ENCODE data around the gene ZFP36L1.

The ZFP36L1 gene

DNA sequence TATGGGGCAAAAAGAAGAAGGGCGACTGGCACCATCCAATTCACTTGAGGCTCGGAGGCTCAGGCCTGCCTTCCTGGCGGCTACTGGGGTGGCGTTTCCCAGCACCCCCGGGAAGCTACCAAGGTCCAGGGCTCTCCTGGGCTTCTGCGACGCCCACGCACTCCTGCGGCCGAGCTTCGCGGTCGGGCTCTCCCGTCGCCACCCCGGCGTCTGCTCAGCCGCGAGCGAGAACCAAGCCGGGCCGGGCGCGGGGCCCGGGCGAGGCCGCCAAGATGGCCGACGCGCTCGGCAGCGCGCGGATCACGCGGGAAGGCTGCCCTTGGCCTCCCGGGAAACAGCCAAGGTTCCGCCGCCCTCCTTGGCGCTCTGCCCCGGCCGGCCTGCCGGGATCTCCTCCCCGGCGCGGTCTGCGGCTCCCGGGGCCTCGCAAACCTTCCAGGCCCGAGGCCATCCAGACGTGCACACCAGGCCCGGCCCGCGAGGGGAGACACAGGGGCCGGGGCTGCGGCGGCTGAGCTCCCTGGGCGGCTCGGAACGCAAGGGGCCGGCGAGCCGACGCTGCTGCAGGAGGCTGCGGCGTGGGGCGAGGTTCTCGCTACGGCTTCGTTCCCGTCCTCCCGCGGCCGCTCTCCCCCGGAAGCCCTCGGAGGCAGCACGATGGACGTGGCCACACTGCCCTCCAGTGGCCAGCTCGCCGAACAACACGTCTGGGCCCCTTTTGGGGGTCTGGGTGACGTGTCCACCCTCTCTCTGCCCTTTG lies 23.5 kb upstream of the ZFP36L1 start:
- DNase-seq (ENCODE audit: low read depth, low spot score), result peak; percentile 84

DNA sequence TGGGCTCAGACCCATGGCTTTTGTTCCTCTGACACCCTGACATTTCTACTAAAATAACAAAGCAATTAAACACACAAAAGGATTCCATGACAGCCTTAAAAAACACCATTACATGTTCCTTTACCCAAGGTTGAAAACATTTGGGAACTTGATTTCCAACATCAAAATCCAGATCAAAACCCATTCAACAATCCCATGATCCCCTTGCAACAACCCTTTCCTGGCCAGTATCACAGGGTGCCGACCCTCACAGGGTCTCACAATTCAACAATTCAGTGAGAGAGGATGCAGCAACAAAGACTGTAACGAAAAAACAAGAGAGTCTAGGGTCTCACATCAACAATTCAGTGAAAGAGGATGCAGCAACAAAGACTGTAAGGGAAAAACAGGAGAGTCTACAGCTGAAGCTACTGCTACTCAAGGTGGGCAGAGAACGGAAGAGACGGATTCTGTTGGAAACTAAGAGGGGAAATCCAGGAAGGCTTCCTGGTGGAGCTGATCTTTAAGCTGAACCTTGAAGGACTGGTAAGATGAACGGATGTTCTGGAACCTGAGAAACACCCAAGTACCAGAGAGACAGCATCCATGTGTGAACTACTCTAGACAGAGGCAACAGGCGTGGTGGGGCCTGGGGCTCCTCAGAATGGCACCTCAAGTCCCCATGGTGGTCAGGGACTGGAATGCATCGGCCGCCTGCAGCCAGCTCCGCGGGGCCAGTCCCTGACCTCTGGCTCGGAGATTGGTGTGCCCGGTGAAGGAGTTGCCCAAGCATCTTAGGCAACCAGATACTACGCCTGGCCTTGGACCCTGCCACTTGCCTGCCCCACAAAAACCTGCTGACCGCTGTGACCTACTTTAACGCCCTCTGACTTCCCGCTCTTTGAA lies 22.7 kb upstream of the ZFP36L1 start:
- DNase-seq (ENCODE audit: low read depth, low spot score), result no peak

DNA sequence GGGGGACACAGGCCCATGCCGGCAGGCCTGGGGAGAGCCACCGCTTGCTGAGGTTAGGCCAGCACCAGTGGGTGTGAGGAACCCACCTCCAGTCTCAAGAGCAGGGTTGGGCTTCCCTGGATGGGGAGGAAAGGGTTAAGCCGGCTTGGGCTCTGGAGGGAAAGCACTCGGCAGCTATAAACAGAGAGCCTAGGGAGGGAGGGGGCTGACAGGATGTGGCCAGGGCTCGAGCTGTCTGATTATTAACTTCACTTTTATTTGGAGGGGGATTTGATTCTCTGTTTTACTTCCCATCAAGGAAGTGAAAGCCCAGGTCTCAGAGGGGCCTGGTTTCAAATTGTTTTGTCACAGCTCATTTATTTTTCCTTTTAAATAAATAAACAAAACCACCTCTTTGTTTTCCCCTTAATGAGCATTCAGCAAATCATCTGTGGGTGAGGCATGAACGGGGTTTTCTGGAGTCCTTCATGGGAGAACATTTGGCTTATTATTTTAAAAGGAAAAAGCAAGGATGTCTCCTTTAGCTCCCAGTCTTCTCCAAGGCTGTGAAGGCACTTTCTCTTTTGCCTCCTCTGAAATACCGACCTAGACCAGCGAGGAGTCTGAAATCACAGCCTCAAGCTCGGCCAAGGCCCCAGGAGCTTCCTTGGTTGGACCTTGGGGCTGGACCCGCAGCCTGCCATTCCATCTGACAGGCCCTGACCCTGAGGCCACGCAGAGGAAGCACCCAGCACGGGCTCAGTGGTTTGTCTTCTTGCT lies 21.9 kb upstream of the ZFP36L1 start:
- DNase-seq (ENCODE audit: low read depth, low spot score), result no peak

DNA sequence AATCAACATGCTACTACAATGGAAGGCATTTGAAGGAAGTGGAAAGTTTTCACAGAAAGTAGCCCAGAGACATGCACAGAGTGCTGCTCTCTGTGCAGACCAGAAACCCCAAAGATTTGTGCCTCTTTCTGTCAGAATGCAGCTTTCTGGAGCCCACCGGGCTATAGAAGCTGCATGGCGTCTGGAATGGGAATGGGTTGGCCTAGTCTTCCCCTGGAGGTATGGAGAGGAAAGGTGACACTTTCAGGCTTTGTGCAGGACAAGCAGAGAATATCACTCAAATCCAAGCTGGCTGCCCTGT lies 21.3 kb upstream of the ZFP36L1 start:
- no peak for DNase-seq (ENCODE audit: low read depth, low spot score)

DNA sequence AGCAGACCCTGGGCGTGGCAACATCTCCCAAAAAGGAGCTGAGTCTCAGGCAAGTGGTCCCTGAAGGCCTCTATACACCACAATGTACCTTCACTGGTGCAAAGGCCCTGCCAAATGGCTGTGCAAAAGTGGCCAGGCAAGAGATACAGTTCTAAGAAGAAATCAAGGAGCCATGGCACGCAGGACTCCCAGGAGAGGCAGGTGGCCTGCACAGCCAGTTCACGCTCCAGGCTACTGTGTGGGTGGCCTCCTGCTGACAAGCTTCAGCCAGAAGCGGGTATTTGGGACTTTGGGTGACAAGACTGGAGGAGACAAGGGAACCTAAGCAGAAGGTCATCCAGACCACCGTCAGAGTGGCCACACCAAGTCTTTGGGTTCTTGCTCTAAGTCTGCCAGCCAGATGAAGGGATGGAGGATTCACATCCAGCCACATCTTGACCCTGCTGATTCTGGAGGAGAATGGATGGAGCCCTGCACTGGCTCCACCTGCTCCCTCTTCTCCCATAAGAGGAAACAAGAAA lies 20.5 kb upstream of the ZFP36L1 start:
- DNase-seq (ENCODE audit: low read depth, low spot score), result no peak

DNA sequence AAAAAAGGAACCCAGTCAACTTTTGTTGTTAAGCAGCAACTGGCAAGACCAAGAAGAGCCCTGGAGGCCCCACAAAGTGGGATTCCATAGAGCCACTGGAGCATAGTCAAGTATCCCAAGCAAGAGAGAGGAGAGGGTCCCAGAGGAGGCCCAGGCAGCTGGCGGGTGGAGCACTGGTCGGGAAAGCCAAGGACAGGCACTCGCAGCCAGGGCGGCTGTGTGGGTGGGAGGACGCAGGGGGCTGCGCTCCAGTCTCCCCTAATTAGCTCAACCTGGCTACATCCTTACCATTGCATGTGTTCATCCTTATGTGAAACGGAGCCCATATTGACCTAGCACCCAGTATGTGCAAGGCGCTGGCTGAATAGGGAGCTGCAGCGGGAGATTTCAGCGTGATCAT lies 18.3 kb upstream of the ZFP36L1 start:
- no peak for DNase-seq (ENCODE audit: low read depth, low spot score)

DNA sequence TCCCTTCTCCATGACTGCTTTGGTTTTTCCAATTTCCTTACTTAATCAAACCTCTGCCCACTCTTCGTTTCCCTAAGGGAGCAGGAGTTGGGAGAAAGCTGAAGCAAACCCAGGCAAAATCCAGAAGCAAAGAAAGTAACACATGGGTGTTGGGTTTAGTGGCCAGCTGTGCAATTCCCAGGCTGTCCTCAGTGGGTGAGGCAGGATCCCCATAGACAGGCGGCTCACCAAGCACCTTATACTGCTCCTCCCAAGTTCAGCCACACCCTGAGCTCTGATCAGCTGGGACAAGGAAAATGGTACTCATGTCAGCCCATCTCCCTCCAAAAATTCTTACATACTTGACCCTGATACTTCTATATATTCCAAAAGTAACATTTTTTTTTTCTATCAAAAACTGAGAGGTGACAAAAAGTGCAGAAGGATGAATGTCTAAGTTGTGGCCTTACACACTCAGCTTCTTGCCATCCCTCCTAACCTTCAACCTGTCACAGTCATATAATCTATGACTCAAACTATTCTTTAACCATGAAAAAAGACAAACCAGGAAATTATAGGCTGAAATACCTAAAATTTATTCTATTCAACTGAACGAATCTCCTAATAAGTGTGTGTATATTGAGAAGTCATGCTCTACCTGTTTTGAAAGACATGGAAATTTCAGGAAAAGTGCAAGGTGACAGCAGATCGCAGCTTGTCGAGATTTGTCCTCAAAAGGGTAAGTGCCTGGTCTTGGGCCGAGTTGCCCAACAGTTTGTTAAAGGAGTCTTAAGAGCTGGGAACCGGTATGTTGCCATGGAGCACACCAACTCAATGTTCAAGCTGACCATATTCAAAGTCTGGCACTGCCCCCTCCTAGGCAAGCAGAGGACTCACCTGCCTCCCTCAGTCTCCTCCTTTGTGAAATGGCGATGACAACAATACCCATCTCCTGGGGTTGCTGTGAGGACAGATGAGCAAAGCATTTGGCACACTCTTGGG lies 17.6 kb upstream of the ZFP36L1 start:
- no peak for DNase-seq (ENCODE audit: low read depth, low spot score)

DNA sequence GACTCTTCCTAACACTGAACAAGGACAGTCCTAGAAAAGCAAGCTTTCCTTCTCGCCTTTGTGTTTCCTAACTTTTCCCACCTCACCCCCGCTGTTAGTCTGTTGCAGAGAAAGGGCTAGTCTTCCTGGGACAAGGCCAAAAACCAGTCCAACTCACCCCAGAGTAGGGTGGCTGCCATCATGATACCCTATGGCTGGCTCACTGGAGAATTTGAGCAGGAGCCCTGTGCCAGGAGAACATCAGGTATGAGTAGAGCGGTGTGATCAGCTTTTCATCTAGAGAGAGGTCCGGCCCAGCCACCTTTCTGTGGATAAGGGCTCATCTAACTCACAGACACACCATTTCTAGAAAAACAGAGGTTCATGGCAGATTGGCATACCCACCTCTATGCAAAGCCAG lies 16.7 kb upstream of the ZFP36L1 start:
- DNase-seq (ENCODE audit: low read depth, low spot score), result no peak

DNA sequence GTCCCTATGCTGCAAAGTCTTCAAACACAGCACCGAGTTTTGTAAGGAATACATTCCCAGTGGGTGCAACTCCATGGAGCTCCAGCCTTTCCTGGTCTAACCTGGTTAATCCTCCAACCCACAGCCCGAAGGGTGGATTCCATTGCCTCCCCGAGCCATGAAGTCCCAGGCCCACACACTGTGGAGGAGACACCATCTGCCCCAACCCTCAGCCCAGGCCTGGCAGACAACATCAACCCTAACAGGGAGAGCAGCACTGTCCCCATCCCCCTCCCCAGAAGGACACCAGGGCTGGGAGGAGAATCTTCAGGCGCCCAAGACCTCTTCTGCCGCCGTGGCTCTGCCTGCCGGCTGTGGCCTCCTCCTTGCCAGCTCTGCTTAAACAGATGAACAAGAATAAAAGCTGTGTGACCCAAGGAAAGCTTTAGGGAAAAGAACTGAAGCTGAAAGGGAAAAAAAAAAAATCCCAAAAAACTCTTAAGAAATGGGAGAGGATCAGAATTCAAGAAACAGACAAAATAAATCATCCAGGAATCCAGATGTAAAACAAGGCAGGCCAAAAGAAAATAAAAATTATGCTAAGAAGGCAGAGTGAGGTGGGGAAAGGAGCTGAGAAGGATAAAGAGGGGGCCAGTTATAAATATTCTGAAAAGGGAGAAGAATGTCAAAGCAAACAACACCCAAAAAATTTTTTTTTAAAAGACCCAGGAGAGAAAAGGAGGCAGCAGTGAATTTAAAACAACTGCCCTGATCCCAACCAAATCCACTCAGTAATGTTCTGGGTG lies 16.0 kb upstream of the ZFP36L1 start:
- DNase-seq (ENCODE audit: low read depth, low spot score), result no peak

DNA sequence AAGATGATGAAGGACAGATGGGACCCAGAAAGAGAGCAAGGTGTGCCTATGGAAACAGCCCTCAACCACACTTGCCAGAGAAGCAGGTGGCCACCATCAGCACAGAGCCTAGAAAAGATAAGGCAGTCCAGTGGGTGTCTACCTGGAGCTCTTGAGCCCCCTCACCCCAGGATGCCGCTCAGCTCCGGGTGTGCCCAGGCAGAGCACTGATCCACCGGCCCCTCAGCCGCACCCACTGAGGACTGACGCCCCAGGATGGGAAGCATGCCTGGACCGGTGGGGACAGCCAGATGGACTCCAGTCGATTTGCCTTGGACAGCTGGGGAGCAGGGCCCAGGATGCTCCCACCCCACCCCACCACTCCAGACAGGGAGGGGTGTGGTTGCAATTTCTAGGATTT lies 15.1 kb upstream of the ZFP36L1 start:
- no peak for DNase-seq (ENCODE audit: low read depth, low spot score)

DNA sequence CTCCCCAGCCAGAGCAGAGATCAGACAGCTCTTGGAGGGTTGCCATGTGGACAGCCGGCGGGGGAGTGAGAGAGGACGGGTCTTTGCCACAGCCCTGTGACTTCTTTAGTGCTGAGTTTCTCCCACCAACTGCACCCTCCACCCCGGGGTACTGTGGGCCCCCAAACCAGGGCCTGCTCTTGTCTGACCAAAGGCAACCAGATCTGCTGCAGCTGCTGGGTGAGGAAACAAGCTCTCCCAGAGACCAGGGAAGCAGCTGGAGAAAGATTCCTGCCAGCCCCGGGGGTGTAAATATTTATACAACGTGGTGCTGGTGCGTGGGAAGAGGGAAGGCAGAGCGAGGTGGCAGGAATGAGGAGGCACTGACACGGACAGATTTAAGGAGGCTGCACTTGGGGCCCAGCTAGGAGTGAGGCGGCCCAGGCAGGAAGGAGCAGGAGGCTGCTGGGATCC lies 14.3 kb upstream of the ZFP36L1 start:
- no peak for DNase-seq (ENCODE audit: low read depth, low spot score)

DNA sequence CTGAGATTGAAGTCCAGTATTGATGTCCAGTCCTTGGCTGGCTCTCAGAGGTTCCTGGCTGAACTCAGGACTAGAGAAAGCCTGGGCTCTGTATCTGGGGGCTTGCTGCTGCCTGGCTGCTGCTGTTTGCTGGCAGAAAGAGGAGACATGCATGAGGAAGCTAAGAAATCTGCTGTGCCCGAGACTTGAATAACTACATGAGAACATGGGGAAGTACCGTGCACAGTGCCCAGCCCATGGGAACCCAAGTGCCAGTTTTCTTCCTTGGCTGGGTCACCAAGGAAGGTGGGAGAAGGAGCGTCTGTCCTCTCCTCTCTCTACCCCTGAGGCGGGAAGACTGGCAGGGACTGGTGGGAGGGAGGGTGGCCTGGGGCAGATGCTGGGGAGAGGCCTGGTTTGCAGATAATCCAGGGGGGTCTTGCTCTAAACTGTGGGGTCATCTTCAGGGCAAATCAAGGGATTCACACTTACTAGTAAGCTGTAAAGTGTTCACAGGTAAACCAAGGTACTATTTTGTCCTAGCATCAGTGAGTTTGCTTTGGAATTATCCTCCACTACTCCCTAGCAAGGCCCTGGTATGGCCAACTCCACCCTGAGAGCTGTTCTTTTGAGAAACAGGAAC lies 13.8 kb upstream of the ZFP36L1 start:
- no peak for DNase-seq (ENCODE audit: low read depth, low spot score)

DNA sequence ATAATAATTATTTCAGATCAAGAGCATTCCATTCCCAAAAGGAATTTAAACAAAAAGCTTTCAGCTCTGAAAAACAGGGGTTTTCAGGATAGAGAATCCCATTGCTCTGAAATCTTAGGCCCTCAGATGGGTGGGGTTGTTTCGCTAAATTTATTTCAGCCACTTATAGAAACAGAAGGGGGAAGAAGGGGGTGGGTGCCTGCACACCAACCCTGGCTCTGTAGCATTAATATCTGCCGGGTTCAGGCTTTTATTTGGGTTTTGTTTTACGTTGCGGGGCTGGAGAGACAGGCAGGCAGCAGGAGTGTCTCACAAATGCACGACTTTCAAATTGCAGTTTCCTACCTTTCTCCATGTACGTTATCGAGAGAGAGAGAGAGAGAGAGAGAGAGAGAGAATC lies 12.5 kb upstream of the ZFP36L1 start:
- DNase-seq (ENCODE audit: low read depth, low spot score), result no peak

DNA sequence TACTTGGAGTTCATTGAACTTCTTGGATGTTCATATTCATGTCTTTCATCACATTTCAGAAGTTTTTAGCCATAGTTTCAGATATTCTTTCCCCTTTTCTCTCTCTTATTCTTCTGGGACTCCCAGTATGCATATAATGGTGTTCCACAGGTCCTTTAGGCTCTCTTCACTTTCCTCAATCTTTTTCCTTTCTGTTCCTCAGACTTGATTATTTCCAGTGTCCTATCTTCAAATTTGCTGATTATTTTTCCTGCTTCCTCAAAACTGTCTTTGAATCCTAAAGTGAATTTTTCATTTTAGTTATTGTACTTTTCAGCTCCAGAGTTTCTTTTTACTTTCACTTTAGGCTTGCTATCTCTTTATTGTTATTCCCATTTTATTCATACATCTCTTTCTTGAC lies 8.8 kb upstream of the ZFP36L1 start:
- no peak for DNase-seq (ENCODE audit: low read depth, low spot score)

DNA sequence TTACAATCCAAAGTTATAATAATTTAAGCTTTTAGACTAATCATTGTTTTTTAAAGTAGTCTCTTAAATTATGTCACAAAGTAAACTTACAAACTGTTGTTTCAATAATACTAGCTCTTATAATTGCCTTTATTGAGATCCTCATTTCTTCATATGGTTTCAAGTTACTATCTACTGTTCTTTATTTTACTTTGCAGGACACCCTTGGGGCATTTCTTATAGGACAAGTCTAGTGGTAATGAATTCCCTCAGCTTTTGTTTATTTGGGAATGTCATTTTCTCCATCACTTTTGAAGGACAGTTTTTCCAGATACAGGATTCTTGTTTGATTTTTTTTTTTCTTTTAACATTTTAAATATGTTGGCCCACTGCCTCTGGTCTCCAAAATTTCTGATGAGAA lies 8.1 kb upstream of the ZFP36L1 start:
- DNase-seq (ENCODE audit: low read depth, low spot score), result no peak

DNA sequence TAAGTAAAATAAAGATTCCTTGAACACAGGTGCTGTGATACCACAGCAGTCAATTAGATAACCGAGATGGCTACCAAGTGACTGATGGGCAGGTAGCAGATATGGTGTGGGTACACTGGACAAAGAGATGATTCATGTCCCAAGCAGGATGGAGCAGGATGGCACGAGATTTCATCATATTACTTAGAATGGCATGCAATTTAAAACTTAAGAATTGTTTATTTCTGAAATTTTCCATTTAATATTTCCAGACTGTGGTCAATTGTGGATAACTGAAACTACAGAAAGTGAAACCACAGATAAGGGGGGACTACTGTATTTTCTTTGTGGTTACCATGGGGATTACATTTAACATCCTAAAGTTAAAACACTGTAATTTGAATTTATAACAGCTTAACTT lies 7.5 kb upstream of the ZFP36L1 start:
- DNase-seq (ENCODE audit: low read depth, low spot score), result no peak

DNA sequence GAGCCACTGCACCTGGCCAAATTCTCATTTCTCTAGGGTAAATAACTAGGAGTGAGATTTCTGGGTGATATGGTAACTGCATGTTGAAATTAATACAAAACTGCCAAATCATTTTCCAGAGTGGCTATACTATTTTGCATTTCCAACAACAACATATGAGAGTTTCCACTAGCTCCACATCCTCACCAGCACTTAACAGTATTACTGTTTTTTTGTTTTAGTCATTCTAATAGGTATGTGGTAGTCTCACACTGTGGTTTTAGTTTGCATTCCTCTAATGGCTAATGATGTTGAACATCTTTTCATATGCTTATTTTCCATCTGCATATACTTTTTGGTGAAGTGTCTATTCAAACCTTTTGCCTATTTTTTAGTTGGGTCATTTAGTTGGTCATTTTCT lies 5.8 kb upstream of the ZFP36L1 start:
- DNase-seq (ENCODE audit: low read depth, low spot score), result no peak

DNA sequence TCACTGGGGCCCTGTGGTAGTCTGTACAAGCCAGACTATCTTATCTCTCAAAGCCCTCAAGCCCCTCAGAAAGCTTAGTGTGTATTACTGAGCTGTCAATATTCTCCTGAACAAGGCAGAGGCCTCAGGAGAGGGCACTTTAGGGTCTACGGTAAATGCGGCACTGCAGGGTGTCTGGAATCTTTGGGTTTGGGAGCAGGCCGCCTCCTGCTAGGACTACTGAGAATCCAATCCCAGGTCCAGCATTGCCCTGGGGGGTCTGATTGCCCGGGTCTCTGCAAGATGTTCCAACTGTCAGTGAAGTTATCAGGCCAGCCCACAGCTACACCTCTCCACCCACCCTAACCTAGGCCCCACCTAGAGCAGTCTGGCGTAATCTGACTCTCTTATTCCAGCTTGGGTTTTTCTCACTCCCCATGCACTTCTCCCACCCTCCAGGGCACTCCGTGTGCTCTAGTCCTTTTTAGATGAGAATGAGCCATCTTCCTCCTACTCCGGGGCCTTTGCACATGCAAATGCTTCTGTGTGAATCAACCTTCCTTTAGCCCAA lies 4.3 kb upstream of the ZFP36L1 start:
- no peak for DNase-seq (ENCODE audit: low read depth, low spot score)

DNA sequence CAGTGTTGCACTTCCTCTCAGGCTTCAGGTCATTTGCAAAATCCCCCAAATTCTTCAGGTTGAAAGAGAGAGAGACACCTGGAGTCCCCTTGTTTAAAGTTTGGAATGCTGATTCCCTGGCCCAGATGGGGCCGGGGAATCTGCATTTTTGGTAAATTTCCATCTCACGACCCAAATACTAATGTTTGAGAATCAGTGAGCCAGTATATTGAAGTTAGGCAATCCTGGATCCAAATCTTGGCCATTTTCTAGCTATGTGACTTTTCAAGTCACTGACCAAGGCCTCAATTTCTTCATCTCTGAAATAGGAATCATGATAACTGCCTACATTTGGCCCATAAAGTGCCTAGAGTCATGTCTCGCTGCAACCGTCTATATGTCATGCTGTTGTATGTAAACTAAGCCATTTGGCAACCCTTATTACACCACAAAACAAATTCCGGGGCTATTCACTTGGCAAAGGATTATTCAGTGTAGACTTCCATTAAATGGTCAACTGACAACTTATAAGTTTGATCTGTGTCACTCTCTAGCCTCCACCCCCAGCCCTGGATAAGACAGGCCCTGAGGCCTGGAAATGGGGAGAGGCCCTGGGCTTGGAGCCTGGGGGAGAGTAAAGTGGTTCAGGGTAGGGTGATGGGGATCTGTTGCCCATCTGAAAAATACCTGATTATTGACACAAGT lies 3.7 kb upstream of the ZFP36L1 start:
- no peak for DNase-seq (ENCODE audit: low read depth, low spot score)

Measured in activated naive CD8-positive, alpha-beta T cell treated with anti-CD3 and anti-CD28 coated beads, Interleukin-2, amount 50 U/mL, for 16 hours (primary cell).